GM23248 (cell line): ENCODE measurements around the gene NDUFV3. TPM values are rescaled to one million over a fixed set of nuclear protein-coding genes. Genes with fewer than 3 reads are reported as not detected.
A peak's percentile ranks its signal among the peaks of the same experiment; 100 is the strongest.
"Not testable (repeated sequence)": the region's sequence is repeated elsewhere in the genome, so short reads cannot be mapped to it uniquely, and the experiment has no call there.

Experiments
- DNase-seq: peaks from one replicate; pipeline ENCODE4 v3.0.0-alpha.2; 2015
- H2AFZ ChIP-seq: fragments of 200-600 bp; sonication (generic); 2 replicates; pipeline ENCODE4 v1.6.1; 2016; ENCODE audit warnings: antibody characterized with exemption
- H3F3A ChIP-seq: fragments of 200-600 bp; sonication (generic); 2 replicates; pipeline ENCODE4 v1.6.1; 2016; ENCODE audit warnings: mild to moderate bottlenecking, antibody characterized with exemption, mixed run types; ENCODE audit not compliant: insufficient read depth
- H3K27ac ChIP-seq: fragments of 200-600 bp; sonication (generic); 2 replicates; pipeline ENCODE4 v1.5.1; 2016; ENCODE audit warnings: mild to moderate bottlenecking
- H3K27me3 ChIP-seq: fragments of 200-600 bp; sonication (generic); replicated peaks from 2 replicates; pipeline ENCODE4 v1.6.1; 2016; ENCODE audit warnings: mild to moderate bottlenecking; ENCODE audit not compliant: insufficient read depth
- H3K36me3 ChIP-seq: fragments of 200-600 bp; sonication (generic); 2 replicates; pipeline ENCODE4 v1.6.1; 2016; ENCODE audit warnings: low read depth, mild to moderate bottlenecking
- H3K4me1 ChIP-seq: fragments of 200-600 bp; sonication (generic); 2 replicates; pipeline ENCODE4 v1.6.1; 2016; ENCODE audit warnings: mild to moderate bottlenecking; ENCODE audit not compliant: insufficient read depth
- H3K4me2 ChIP-seq: fragments of 200-600 bp; sonication (generic); one replicate; pipeline ENCODE4 v1.6.1; 2016; ENCODE audit warnings: mild to moderate bottlenecking; ENCODE audit not compliant: unreplicated experiment
- H3K4me3 ChIP-seq: fragments of 200-600 bp; sonication (generic); 2 replicates; pipeline ENCODE4 v1.5.1; 2016; ENCODE audit warnings: mild to moderate bottlenecking
- H3K79me2 ChIP-seq: fragments of 200-600 bp; sonication (generic); 2 replicates; pipeline ENCODE4 v1.6.1; 2016; ENCODE audit warnings: mild to moderate bottlenecking; ENCODE audit not compliant: insufficient read depth
- H3K9ac ChIP-seq: fragments of 200-600 bp; sonication (generic); 2 replicates; pipeline ENCODE4 v1.6.1; 2016; ENCODE audit warnings: mild to moderate bottlenecking
- H3K9me2 ChIP-seq: fragments of 200-600 bp; sonication (generic); 2 replicates; pipeline ENCODE4 v1.6.1; 2016; ENCODE audit warnings: mixed run types, mild to moderate bottlenecking, moderate library complexity; ENCODE audit not compliant: insufficient read depth
- H3K9me3 ChIP-seq: fragments of 200-600 bp; sonication (generic); one replicate; pipeline ENCODE4 v1.6.1; 2017; ENCODE audit warnings: low read depth
- H4K20me1 ChIP-seq: fragments of 200-600 bp; sonication (generic); 2 replicates; pipeline ENCODE4 v1.6.0; 2016; ENCODE audit not compliant: insufficient read depth
- EZH2 ChIP-seq: fragments of 200-600 bp; sonication (generic); IDR thresholded peaks from 2 replicates; pipeline ENCODE4 v1.6.1; 2018; ENCODE audit warnings: antibody characterized with exemption, mild to moderate bottlenecking; ENCODE audit not compliant: insufficient read depth, poor library complexity, severe bottlenecking
- EZH2phosphoT487 ChIP-seq: fragments of 200-600 bp; sonication (generic); IDR thresholded peaks from 2 replicates; pipeline ENCODE4 v1.6.1; 2018; ENCODE audit warnings: antibody characterized with exemption, moderate library complexity, mild to moderate bottlenecking, low read depth; ENCODE audit not compliant: insufficient read depth
- WGBS, 2 experiments: methylation state at CpG; one replicate each; pipeline ENCODE4 v1.1.6; 2015 to 2017; ENCODE audit warnings: low lambda C conversion rate in 2 of 2, low coverage in 1 of 2; ENCODE audit errors: missing lambda C conversion rate in 2 of 2; 5-methylcytosine and 5-hydroxymethylcytosine counted together
- in situ Hi-C: fragments of 300-500 bp; cut with MboI; formaldehyde crosslinking; loops from 2 replicates; pipeline ENCODE4 v1.15.0; 2020
- polyA plus RNA-seq: library from polyadenylated mRNA; unstranded; fragments of >200 nt; fragmentation: Nextera tagmentation; extraction: Ambion mirVana; gene quantifications from 2 replicates; pipeline ENCODE4 v1.2.1, GENCODE V29; 2016
- total RNA-seq: library from RNA; depleted of rRNA; stranded (reverse); fragments of >200 nt; shearing (Covaris generic); gene quantifications from 2 replicates; pipeline ENCODE4 v1.2.3, GENCODE V29; 2014

Gene NDUFV3
- total and polyA plus RNA-seq, 2 experiments from 2014 or later, result 46.8 to 56.8 TPM

- WGBS, 2 experiments, result 9 to 11% methylated on average over 18 of the region's 18 CpGs
- Histone ChIP-seq H3K9me2 (no peaks in the 10 kb centered on the region), H4K20me1 (no peaks in the 10 kb centered on the region), H3K27ac (peak overlapping the region; percentile 95), H3K4me3 (peak overlapping the region; percentile 89), H3K9me3 (no peaks in the 10 kb centered on the region), H3K4me1 (peaks cover 4% of the 10 kb centered on the region; the same call in 1 of the 2 replicates), H3K36me3 (0 out of 2 replicates have a peak, but pooled peaks cover under 1% of the 10 kb centered on the region), H3K27me3 (no peaks in the 10 kb centered on the region), H2AFZ (peak overlapping the region; percentile 91), H3K9ac (peak overlapping the region; percentile 89), H3K79me2 (peaks cover 40% of the 10 kb centered on the region), H3F3A (0 out of 2 replicates have a peak, but pooled peaks cover 10% of the 10 kb centered on the region), H3K4me2 (peak overlapping the region; percentile 90)
- in situ Hi-C loops, result no loop called here
- no peak for TF ChIP-seq EZH2
- TF ChIP-seq EZH2phosphoT487, result no peak
- DNase-seq, result no peak
These were observed 553 bp upstream of the NDUFV3 start for GRCh38 chr21:42892582-42892930.

- Histone ChIP-seq H3K79me2 (peaks cover 95% of the 10 kb centered on the region), H3K27me3 (no peaks in the 10 kb centered on the region), H3K36me3 (peaks cover 34% of the 10 kb centered on the region; the same call in 1 of the 2 replicates), H3K9me2 (no peaks in the 10 kb centered on the region), H3F3A (no peaks in the 10 kb centered on the region), H3K4me2 (no peak overlapping the region), H3K4me1 (no peaks in the 10 kb centered on the region), H4K20me1 (no peaks in the 10 kb centered on the region), H3K27ac (no peak overlapping the region), H3K4me3 (no peak overlapping the region), H3K9ac (no peak overlapping the region), H2AFZ (no peak overlapping the region), H3K9me3 (no peaks in the 10 kb centered on the region)
- WGBS, 2 experiments, result 95 to 98% methylated on average over 4 of the region's 4 CpGs
- in situ Hi-C loops, result no loop called here
- DNase-seq, result no peak
- TF ChIP-seq EZH2 (no peak), EZH2phosphoT487 (no peak)
These were observed 7.3 kb downstream of the NDUFV3 start for GRCh38 chr21:42900446-42900845.

- no peak overlapping the region for H2AFZ ChIP-seq
- 89 to 91% methylated on average over 11 of the region's 11 CpGs for WGBS, 2 experiments
- H4K20me1 ChIP-seq, result 0 out of 2 replicates have a peak, but pooled peaks cover 3% of the 10 kb centered on the region
- no peaks in the 10 kb centered on the region for H3K27me3 ChIP-seq
- no peaks in the 10 kb centered on the region for H3K9me2 ChIP-seq
- H3K4me2 ChIP-seq, result no peak overlapping the region
- TF ChIP-seq EZH2phosphoT487 (no peak), EZH2 (no peak)
- no peaks in the 10 kb centered on the region for H3K9me3 ChIP-seq
- peaks cover 76% of the 10 kb centered on the region for H3K79me2 ChIP-seq
- no peak overlapping the region for H3K4me3 ChIP-seq
- peaks cover 37% of the 10 kb centered on the region for H3K36me3 ChIP-seq
- H3K4me1 ChIP-seq, result no peaks in the 10 kb centered on the region
- in situ Hi-C loops, result no loop called here
- H3K27ac ChIP-seq, result no peak overlapping the region
- H3F3A ChIP-seq, result no peaks in the 10 kb centered on the region
- H3K9ac ChIP-seq, result no peak overlapping the region
- DNase-seq, result no peak
These were observed 10.7 kb downstream of the NDUFV3 start for GRCh38 chr21:42903817-42904216.

GRCh38 chr21:42905195-42905594, 12.1 kb downstream of the NDUFV3 start:
- Histone ChIP-seq H3K4me3 (no peak overlapping the region), H3F3A (no peaks in the 10 kb centered on the region), H3K36me3 (peaks cover 50% of the 10 kb centered on the region), H3K27me3 (no peaks in the 10 kb centered on the region), H3K4me2 (no peak overlapping the region), H2AFZ (no peak overlapping the region), H3K4me1 (no peaks in the 10 kb centered on the region), H3K9me3 (no peaks in the 10 kb centered on the region), H3K9ac (no peak overlapping the region), H4K20me1 (0 out of 2 replicates have a peak, but pooled peaks cover 3% of the 10 kb centered on the region), H3K79me2 (peaks cover 63% of the 10 kb centered on the region), H3K27ac (no peak overlapping the region), H3K9me2 (no peaks in the 10 kb centered on the region)
- in situ Hi-C loops, result no loop called here
- TF ChIP-seq EZH2phosphoT487, result no peak
- no peak for TF ChIP-seq EZH2
- no peak for DNase-seq
- 96 to 98% methylated on average over 8 of the region's 8 CpGs for whole genome bisulfite sequencing, 2 experiments

DNA sequence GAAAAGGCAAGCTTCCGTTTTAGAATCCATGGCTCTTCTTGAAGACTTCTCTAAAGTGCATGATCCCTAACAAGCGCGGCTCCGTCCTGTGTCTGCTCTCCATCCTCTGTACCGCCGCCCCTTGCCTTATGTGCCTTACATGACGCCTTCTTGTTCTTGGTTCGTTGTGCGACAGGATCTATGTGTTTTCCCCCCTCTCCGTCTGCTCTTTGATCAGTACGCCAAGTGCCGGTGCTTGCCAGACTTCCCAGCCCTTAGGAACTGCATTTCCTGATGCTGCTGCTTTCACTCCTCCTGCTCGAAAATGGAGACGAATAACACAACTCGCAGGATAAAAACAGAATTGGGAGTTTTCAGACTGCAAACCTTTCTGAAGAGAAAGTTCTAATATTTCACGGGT, 13.1 kb downstream of the NDUFV3 start:
- TF ChIP-seq EZH2 (no peak), EZH2phosphoT487 (no peak)
- no peaks in the 10 kb centered on the region for H3K4me1 ChIP-seq
- peaks cover 53% of the 10 kb centered on the region for H3K79me2 ChIP-seq
- no peak overlapping the region for H2AFZ ChIP-seq
- H4K20me1 ChIP-seq, result 0 out of 2 replicates have a peak, but pooled peaks cover 3% of the 10 kb centered on the region
- no peak overlapping the region for H3K9ac ChIP-seq
- no peaks in the 10 kb centered on the region for H3K9me3 ChIP-seq
- in situ Hi-C loops, result no loop called here
- H3K36me3 ChIP-seq, result peaks cover 52% of the 10 kb centered on the region
- H3K27me3 ChIP-seq, result no peaks in the 10 kb centered on the region
- H3K9me2 ChIP-seq, result no peaks in the 10 kb centered on the region
- H3F3A ChIP-seq, result no peaks in the 10 kb centered on the region
- H3K4me3 ChIP-seq, result no peak overlapping the region
- 96 to 97% methylated on average over 16 of the region's 16 CpGs for WGBS, 2 experiments
- no peak overlapping the region for H3K4me2 ChIP-seq
- no peak for DNase-seq
- no peak overlapping the region for H3K27ac ChIP-seq

DNA sequence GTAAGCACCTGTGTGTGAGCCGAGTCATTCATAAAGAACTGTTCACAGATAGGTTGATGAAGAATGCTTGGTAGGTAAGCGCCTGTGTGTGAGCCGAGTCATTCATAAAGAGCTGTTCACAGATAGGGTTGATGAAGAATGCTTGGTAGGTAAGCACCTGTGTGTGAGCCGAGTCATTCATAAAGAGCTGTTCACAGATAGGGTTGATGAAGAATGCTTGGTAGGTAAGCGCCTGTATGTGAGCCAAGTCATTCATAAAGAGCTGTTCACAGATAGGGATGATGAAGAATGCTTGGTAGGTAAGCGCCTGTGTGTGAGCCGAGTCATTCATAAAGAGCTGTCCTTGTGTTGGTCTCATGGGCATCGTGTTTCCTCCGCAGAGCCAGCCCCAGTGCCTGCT, 15.4 kb downstream of the NDUFV3 start:
- peaks cover 48% of the 10 kb centered on the region for H3K36me3 ChIP-seq
- H3K27me3 ChIP-seq, H2AFZ ChIP-seq, H3K9me2 ChIP-seq, H3K27ac ChIP-seq, DNase-seq, H3K4me3 ChIP-seq, H4K20me1 ChIP-seq, H3K9me3 ChIP-seq, H3K9ac ChIP-seq, H3K4me1 ChIP-seq, H3F3A ChIP-seq, in situ Hi-C loops, H3K4me2 ChIP-seq: not testable (repeated sequence)
- WGBS, 2 experiments, result 96 to 99% methylated on average over 8 to 9 of the region's 9 CpGs
- H3K79me2 ChIP-seq, result peaks cover 30% of the 10 kb centered on the region

DNA sequence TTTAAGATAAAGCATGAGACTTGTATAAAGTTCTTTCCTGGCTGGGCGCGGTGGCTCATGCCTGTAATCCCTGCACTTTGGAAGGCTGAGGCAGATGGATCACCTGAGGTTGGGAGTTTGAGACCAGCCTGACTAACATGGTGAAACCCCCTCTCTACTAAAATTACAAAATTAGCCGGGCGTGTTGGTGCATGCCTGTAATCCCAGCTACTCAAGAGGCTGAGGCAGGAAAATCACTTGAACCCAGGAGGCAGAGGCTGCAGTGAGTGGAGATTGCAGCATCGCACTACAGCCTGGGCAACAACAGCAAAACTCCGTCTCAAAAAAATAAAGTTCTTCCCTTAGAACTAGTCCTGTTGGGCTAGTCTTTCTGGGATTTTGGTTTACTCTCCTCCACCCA, 18.8 kb downstream of the NDUFV3 start:
- 97 to 98% methylated on average over 6 of the region's 6 CpGs for WGBS, 2 experiments
- H3F3A ChIP-seq, DNase-seq, H3K9me2 ChIP-seq, H3K79me2 ChIP-seq, H3K4me2 ChIP-seq, H3K9ac ChIP-seq, H4K20me1 ChIP-seq, H2AFZ ChIP-seq, H3K27me3 ChIP-seq, H3K27ac ChIP-seq, H3K4me1 ChIP-seq, in situ Hi-C loops, H3K4me3 ChIP-seq, H3K9me3 ChIP-seq: not testable (repeated sequence)
- peaks cover 27% of the 10 kb centered on the region for H3K36me3 ChIP-seq
